Neural progenitor cell (in vitro differentiated cells): ENCODE data around the gene QSOX2.

Source experiments
- EZH2 ChIP-seq: fragments of 200-600 bp; sonication (generic); IDR thresholded peaks from 2 replicates; pipeline ENCODE4 v1.6.1; 2017; ENCODE audit warnings: antibody characterized with exemption, mild to moderate bottlenecking, moderate library complexity
- TF ChIP-seq, protein P1 (sequence below): fragments of 200-600 bp; sonication (generic); IDR thresholded peaks from 2 replicates; pipeline ENCODE4 v1.5.1; 2017; ENCODE audit warnings: antibody characterized with exemption, mild to moderate bottlenecking

DNA sequence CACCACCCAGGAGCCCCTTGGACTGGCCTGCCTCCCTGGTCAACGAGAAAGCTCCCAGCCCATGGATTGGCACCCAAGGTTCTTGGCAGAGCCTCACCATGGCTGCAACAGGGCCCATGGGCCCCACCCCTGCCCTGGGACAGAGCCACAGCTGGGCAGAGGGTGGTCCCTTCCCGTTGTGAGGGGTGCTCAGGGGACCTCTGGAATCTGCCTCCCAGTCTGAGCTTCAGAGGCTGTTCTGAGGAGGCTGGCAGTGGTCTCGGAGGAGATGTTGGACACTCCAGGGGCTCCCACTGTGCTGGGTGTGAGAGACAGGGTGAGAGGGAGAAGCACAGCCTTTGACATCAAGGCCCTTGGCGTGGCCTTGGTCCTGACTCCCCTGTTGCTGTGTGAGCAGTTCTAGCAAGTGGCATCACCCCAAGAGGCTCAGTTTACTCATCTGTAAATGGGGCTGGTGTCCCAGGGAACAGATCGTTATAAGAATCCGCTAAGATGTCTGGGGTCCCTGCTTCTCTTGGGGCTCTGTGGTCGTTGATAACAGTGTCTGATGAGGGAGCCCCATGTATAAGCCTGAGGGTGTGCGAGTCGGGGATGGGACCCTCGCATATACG is 73.7 kb downstream of the QSOX2 start:
- TF ChIP-seq EZH2 = no peak
- TF ChIP-seq, protein P1, sequence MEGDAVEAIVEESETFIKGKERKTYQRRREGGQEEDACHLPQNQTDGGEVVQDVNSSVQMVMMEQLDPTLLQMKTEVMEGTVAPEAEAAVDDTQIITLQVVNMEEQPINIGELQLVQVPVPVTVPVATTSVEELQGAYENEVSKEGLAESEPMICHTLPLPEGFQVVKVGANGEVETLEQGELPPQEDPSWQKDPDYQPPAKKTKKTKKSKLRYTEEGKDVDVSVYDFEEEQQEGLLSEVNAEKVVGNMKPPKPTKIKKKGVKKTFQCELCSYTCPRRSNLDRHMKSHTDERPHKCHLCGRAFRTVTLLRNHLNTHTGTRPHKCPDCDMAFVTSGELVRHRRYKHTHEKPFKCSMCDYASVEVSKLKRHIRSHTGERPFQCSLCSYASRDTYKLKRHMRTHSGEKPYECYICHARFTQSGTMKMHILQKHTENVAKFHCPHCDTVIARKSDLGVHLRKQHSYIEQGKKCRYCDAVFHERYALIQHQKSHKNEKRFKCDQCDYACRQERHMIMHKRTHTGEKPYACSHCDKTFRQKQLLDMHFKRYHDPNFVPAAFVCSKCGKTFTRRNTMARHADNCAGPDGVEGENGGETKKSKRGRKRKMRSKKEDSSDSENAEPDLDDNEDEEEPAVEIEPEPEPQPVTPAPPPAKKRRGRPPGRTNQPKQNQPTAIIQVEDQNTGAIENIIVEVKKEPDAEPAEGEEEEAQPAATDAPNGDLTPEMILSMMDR = no peak
